Right lobe of liver (tissue), 4 donors: Measurements from ENCODE around the gene PRRT1.

Experiments
- CTCF ChIP-seq, 4 donors: fragments of 200-600 bp in 3 of 4; fragments of 450-650 bp in 1 of 4; IDR thresholded peaks; one replicate each; pipeline versions ENCODE4 v1.5.1 to v1.8.0; 2016 to 2022; ENCODE audit warnings: antibody characterized with exemption in 4 of 4, mild to moderate bottlenecking in 2 of 4
- POLR2A ChIP-seq: fragments of 450-650 bp; IDR thresholded peaks from one replicate; pipeline ENCODE4 v1.6.1; 2017; ENCODE audit warnings: antibody characterized with exemption, mild to moderate bottlenecking
- donor health status: DM: no; HTN: no; CAD: no.
- donor health status: DM: no; HTN: no; CAD: no.
- donor health status: DM: no; HTN: yes; CAD: no.

GRCh38 chr6:32116674-32117073 is 35.1 kb downstream of the PRRT1 start:
- peak in 2 of 4 donors; percentile 11 to 22 for TF ChIP-seq CTCF (IDR thresholded peaks at IDR 0.05)
- no peak for TF ChIP-seq POLR2A
